BJ (cell line): ENCODE results near the gene ACP7. TPM values are rescaled to one million over a fixed set of nuclear protein-coding genes. Genes with fewer than 3 reads are reported as not detected.

ENCODE experiments used
- polyA plus RNA-seq: library from polyadenylated mRNA; depleted of rRNA; stranded (reverse); fragments of >200 nt; gene quantifications from 2 replicates; pipeline ENCODE4 v1.2.3, GENCODE V29; 2011; rRNA removed

The ACP7 gene
- polyA plus RNA-seq, 1 experiment: not detected

Other genes with a start within 250 kb of the ACP7 start
- gene HNRNPL, start 234.4 kb upstream of the ACP7 start, polyA plus RNA-seq: 266 and 342 TPM in 2 replicates
- 1.9 TPM in 2 replicates for gene RINL, start 206.1 kb upstream of the ACP7 start, polyA plus RNA-seq
- 44.4 and 71.8 TPM in 2 replicates for gene SIRT2, start 184.8 kb upstream of the ACP7 start, polyA plus RNA-seq
- gene NFKBIB, start 184.4 kb upstream of the ACP7 start, polyA plus RNA-seq: 12.8 and 20.6 TPM in 2 replicates
- not detected in 2 replicates for gene CCER2, start 172.2 kb upstream of the ACP7 start, polyA plus RNA-seq
- gene SARS2, start 153.6 kb upstream of the ACP7 start, polyA plus RNA-seq: 15.4 and 26.1 TPM in 2 replicates
- gene MRPS12, start 153.4 kb upstream of the ACP7 start, polyA plus RNA-seq: 32.0 and 49.3 TPM in 2 replicates
- 14.5 and 19.5 TPM in 2 replicates for gene FBXO17, start 108.6 kb upstream of the ACP7 start, polyA plus RNA-seq
- gene FBXO27, start 51.8 kb upstream of the ACP7 start, polyA plus RNA-seq: 4.4 and 7.0 TPM in 2 replicates
- gene PAK4, start 41.4 kb downstream of the ACP7 start, polyA plus RNA-seq: 10.2 and 19.6 TPM in 2 replicates
- 0.04 TPM in 2 replicates for gene NCCRP1, start 112.6 kb downstream of the ACP7 start, polyA plus RNA-seq
- gene SYCN, start 119.9 kb downstream of the ACP7 start, polyA plus RNA-seq: not detected in 2 replicates
- gene IFNL3, start 160.6 kb downstream of the ACP7 start, polyA plus RNA-seq: not detected in 2 replicates
- not detected in 2 replicates for gene IFNL4, start 164.5 kb downstream of the ACP7 start, polyA plus RNA-seq
- gene IFNL2, start 184.0 kb downstream of the ACP7 start, polyA plus RNA-seq: not detected in 2 replicates
- gene IFNL1, start 212.0 kb downstream of the ACP7 start, polyA plus RNA-seq: not detected in 2 replicates
- gene LRFN1, start 236.5 kb downstream of the ACP7 start, polyA plus RNA-seq: 0.02 and 0.06 TPM in 2 replicates